Fibroblast of upper back skin (primary cell): ENCODE data around the gene NOL6.
"Not testable (repeated sequence)": the region's sequence is repeated elsewhere in the genome, so short reads cannot be mapped to it uniquely, and the experiment has no call there.

Experiments used
- DNase-seq: peaks from one replicate; pipeline ENCODE4 v3.0.0-alpha.2; 2013

NOL6 gene

GRCh38 chr9:33429256-33429985 is 44.3 kb downstream of the NOL6 start:
- no peak for DNase-seq

DNA sequence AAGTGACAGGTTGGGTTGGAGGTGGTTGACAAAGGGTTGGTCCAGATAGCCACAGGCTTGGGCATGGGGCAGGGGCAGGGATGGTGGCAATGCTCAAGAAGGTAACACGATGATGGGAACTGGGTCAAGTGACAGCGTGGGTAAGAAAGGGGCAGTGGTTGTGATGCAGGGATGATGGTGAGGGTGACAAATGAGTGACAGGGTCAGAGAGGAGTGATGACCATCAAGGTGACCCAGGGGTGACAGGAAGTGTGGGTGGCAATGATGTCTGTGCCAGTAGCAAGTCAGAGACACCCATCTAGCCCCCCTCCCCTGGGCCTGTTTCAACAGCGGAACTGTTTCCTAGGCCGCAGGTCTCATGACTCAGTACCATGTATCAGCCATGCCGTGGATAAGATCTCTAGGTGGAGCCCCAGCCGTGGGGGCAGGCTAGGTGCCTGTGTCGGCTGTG is 46.9 kb downstream of the NOL6 start:
- DNase-seq, result no peak

DNA sequence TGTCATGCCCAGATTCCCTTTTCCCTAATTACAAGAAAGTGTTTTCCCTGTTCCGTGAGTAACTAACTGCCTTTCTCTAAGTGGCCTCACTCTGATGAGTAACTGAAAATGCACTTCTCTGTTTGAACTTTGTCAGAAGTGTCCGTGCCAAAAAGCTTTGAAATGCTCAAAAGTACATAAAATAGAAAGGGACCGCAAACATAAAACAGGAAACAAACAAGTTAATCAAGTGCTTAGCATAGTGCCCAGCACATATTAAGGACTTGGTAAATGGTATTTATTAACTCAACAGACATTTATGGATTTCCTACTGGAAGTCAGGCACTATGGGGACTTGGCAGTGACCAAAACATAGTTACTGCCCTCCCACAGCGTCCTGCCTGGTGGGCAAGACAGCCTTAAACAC is 48.6 kb downstream of the NOL6 start:
- no peak for DNase-seq

GRCh38 chr9:33424492-33424891 is 49.2 kb downstream of the NOL6 start:
- DNase-seq, result not testable (repeated sequence)

DNA sequence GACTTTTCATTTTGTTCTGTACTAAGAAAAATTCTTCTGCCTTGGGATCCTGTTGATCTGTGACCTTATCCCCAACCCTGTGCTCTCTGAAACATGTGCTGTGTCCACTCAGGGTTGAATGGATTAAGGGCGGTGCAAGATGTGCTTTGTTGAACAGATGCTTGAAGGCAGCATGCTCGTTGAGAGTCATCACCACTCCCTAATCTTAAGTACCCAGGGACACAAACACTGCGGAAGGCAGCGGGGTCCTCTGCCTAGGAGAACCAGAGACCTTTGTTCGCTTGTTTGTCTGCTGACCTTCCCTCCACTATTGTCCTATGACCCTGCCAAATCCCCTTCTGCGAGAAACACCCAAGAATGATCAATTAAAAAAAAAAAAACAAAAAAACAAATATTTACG is 49.7 kb downstream of the NOL6 start:
- not testable (repeated sequence) for DNase-seq

GRCh38 chr9:33419708-33420303 is 53.9 kb downstream of the NOL6 start:
- no peak for DNase-seq

DNA sequence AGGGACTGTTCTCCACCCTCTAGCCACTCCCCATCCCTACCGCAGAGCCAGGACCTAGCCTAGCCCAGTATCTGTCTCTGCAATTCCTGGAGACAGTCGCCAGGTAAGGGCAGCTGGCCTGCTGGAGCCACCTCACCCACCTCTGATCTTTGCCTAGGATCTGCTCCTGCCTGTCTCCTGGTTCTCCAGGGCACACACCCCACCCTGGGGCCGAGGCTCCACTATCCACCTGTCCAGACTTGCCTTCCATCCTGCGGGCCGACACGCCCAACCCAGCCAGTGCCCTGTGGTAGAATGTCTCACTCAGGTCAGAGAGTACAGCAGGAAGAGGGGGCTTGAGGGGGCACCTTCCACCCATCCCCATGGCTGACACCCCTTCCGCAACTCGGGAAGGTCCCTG is 55.6 kb downstream of the NOL6 start:
- DNase-seq, result no peak

DNA sequence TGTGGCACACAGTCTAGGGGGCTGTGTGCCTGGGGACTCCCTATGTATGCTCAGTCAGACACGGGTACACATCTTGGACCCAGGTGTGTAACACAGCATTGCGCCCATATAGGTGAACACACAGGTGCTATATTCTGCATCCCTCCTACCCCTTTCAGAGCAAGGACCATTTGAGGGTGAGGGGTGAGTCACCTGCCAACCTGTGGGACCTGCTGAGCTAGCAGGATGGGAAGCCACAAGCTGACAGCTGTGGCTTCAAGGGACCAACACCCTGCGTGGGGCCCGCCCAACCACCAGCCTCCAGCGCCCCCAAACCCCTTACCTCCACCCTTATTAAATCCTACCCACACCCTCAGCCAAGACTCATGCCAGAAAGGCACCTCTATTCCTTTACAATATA is 56.7 kb downstream of the NOL6 start:
- no peak for DNase-seq

GRCh38 chr9:33415501-33416038 is 58.2 kb downstream of the NOL6 start:
- DNase-seq, result peak; percentile 22

DNA sequence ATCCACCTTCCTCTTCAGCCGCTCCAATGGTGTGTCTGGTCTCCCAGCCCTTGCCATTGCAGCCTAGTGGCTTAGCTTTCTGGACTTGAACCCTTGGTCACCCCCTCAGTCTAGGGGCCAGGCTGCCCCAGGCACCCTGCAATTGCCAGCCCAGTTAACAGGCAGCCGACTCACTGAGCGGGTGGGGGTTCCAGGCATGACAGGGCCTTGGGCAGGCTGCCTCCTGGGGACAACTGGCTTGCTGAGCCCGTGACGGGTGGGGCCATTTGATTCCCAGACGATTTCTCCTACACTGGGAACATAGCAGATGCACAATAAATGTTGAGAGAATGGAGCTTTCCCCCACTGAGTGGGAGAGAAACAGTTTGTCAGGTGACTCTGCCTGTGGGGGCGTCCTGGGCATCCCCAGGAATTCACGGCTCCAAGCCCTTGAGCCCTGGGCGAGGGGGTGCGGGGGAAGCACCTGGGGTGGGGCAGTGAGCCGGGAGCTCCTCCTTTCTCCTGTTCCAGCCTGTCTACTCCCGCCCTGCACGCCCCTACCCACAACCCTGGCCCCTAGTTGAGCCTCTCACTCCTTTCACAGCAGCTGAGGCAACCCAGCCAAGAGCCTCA is 58.7 kb downstream of the NOL6 start:
- no peak for DNase-seq

- DNase-seq, result no peak
These were observed 59.5 kb downstream of the NOL6 start for GRCh38 chr9:33414268-33414667.
